Measurements from ENCODE around the gene USP6NL.

DNA sequence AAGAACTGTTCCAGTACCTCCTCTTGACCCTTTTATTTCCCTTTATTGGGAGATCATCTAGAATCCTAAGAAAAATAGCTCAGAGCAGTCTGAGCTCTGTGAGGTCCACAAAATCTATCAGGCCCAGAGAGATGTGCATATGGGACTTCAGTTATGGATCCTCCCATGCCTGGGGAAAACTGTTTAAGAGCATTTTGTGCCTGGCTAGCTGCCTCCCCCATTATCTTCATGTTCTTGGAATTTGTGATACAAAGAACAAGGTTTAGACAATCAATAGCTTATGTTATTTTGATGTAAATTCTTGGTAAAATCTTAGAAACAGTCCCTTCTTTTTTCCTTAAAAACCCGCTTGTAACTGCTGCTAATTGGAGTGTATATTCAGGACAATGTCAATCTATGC is 75.2 kb downstream of the USP6NL start:
- no peak for TF ChIP-seq TAF1 (IDR thresholded peaks at IDR 0.05; ENCODE audit: borderline replicate concordance, low read depth, low read length)
- TF ChIP-seq, protein P1, sequence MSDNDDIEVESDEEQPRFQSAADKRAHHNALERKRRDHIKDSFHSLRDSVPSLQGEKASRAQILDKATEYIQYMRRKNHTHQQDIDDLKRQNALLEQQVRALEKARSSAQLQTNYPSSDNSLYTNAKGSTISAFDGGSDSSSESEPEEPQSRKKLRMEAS (IDR thresholded peaks at IDR 0.05; ENCODE audit: low read depth, low read length): no peak
- TF ChIP-seq, protein P2, sequence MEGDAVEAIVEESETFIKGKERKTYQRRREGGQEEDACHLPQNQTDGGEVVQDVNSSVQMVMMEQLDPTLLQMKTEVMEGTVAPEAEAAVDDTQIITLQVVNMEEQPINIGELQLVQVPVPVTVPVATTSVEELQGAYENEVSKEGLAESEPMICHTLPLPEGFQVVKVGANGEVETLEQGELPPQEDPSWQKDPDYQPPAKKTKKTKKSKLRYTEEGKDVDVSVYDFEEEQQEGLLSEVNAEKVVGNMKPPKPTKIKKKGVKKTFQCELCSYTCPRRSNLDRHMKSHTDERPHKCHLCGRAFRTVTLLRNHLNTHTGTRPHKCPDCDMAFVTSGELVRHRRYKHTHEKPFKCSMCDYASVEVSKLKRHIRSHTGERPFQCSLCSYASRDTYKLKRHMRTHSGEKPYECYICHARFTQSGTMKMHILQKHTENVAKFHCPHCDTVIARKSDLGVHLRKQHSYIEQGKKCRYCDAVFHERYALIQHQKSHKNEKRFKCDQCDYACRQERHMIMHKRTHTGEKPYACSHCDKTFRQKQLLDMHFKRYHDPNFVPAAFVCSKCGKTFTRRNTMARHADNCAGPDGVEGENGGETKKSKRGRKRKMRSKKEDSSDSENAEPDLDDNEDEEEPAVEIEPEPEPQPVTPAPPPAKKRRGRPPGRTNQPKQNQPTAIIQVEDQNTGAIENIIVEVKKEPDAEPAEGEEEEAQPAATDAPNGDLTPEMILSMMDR (IDR thresholded peaks at IDR 0.05 in 2 of 3, conservative IDR thresholded peaks at IDR 0.05 in 1 of 3; ENCODE audit: control insufficient read depth in 2 of 3, extremely low read depth in 1 of 3, insufficient read depth in 1 of 3, low read depth in 3 of 3, low read length in 3 of 3): no peak
- TF ChIP-seq TCF12 (IDR thresholded peaks at IDR 0.05; ENCODE audit: low read depth, low read length): no peak
- no peak for TF ChIP-seq HCFC1 (IDR thresholded peaks at IDR 0.05; ENCODE audit: low read length)
- no peak for TF ChIP-seq CHD1 (IDR thresholded peaks at IDR 0.05; ENCODE audit: low read depth, low read length)
- TF ChIP-seq ZSCAN29 (IDR thresholded peaks at IDR 0.05): no peak
- no peak for TF ChIP-seq MYC (IDR thresholded peaks at IDR 0.05; ENCODE audit: insufficient read depth, insufficient read length, insufficient replicate concordance, low read length, severe bottlenecking)

All from GM12878 (cell line).